Fibroblast of lung (primary cell): Measurements from ENCODE around the gene CDK10.

ENCODE experiments used
- CTCF ChIP-seq, 2 donors: IDR thresholded peaks in 1 of 2; conservative IDR thresholded peaks in 1 of 2; 1 replicate in 1 of 2; 2 replicates in 1 of 2; pipeline ENCODE4 v1.5.1; 2011 to 2012; ENCODE audit warnings: low read length in 2 of 2, control low read depth in 1 of 2, inconsistent platforms in 1 of 2, low read depth in 1 of 2, mild to moderate bottlenecking in 1 of 2
- EZH2 ChIP-seq: IDR thresholded peaks from 2 replicates; pipeline ENCODE4 v1.5.1; 2012; ENCODE audit warnings: low read length, control low read depth, mild to moderate bottlenecking; ENCODE audit errors: missing control alignments

- no peak for TF ChIP-seq CTCF (conservative IDR thresholded peaks at IDR 0.05 in 1 of 2, IDR thresholded peaks at IDR 0.05 in 1 of 2; ENCODE audit: low read depth in 1 of 2, low read length in 2 of 2)
- TF ChIP-seq EZH2 = no peak
These were observed 827 bp downstream of the CDK10 start for GRCh38 chr16:89687092-89687940.
